Psoas muscle (tissue), 8 donors: ENCODE data around the gene MAP1LC3B. TPM values are rescaled to one million over a fixed set of nuclear protein-coding genes. Genes with fewer than 3 reads are reported as not detected.

Source experiments
- ATAC-seq, 4 donors: fragments of 200-7000 bp; cut with Tn5 transposase; one replicate each; pipeline ENCODE4 v1.9.1; 2020; ENCODE audit warnings: moderate library complexity in 3 of 4, mild to moderate bottlenecking in 2 of 4
- DNase-seq, 2 donors: peaks; one replicate each; pipeline ENCODE4 v3.0.0-alpha.2; 2020
- H3K27ac ChIP-seq: fragments of 200-600 bp; one replicate; pipeline ENCODE4 v1.8.0; 2022
- H3K27me3 ChIP-seq, 3 donors: fragments of 200-600 bp in 1 of 3; one replicate each; pipeline versions ENCODE4 v1.6.1 to v1.8.0; 2013 to 2022; ENCODE audit warnings: low read length in 2 of 3, mild to moderate bottlenecking in 2 of 3, moderate library complexity in 1 of 3; ENCODE audit not compliant: insufficient read depth in 3 of 3
- H3K36me3 ChIP-seq, 2 donors: fragments of 200-600 bp in 1 of 2; one replicate each; pipeline versions ENCODE4 v1.6.1 to v1.8.0; 2013 to 2022; ENCODE audit warnings: low read depth in 1 of 2, mild to moderate bottlenecking in 1 of 2, moderate library complexity in 1 of 2; ENCODE audit not compliant: insufficient read depth in 1 of 2
- H3K4me1 ChIP-seq: fragments of 200-600 bp; one replicate; pipeline ENCODE4 v1.8.0; 2022
- H3K4me3 ChIP-seq: fragments of 200-600 bp; one replicate; pipeline ENCODE4 v1.8.0; 2022; ENCODE audit warnings: mild to moderate bottlenecking
- H3K9me3 ChIP-seq: fragments of 200-600 bp; one replicate; pipeline ENCODE4 v1.8.0; 2022
- CTCF ChIP-seq: fragments of 200-600 bp; IDR thresholded peaks from one replicate; pipeline ENCODE4 v1.8.0; 2022; ENCODE audit warnings: antibody characterized with exemption
- WGBS, 3 donors: extraction: QIAGEN DNeasy Blood & Tissue Kit; methylation state at CpG; one replicate each; pipeline versions ENCODE4 v1.1.6 to v1.1.7; 2013; 5-methylcytosine and 5-hydroxymethylcytosine counted together
- intact Hi-C, 2 donors: fragments of 100-400 bp; cut with DNase I; formaldehyde crosslinking; loops; one replicate each; pipeline versions ENCODE4 v1.11.0 to v1.14.2; 2022
- polyA plus RNA-seq, 3 donors: library from polyadenylated mRNA; stranded (reverse); fragments of 200-250 nt; gene quantifications; one replicate each; pipeline ENCODE4 v1.2.3, GENCODE V29; 2013
- total RNA-seq, 4 donors: library from RNA; stranded (reverse); fragmentation: NEBNext Ultra II Directional in 2 of 4; extraction: Animal tissue kit (Norgen Biotek cat#: 25700) in 2 of 4; gene quantifications; one replicate each; pipeline versions ENCODE4 v1.2.1 to v1.2.4, GENCODE V29; 2021 to 2023
- donor health status: healthy with polysubstance abuse.
- donor health status: DM: no; HTN: no; CAD: no; lungs with moderate emphysema.
- donor health status: Bipolar disorder and iron deficiency.
- donor health status: healthy.
- donor health status: DM: yes; HTN: yes; CAD: no.
- donor health status: DM: no; HTN: no; CAD: no.
- donor health status: DM: no; HTN: no; CAD: no.
- donor health status: DM: yes; HTN: yes; CAD: no.

Gene MAP1LC3B
- total and polyA plus RNA-seq, 7 donors: 114 to 189 (median 158) TPM

DNA sequence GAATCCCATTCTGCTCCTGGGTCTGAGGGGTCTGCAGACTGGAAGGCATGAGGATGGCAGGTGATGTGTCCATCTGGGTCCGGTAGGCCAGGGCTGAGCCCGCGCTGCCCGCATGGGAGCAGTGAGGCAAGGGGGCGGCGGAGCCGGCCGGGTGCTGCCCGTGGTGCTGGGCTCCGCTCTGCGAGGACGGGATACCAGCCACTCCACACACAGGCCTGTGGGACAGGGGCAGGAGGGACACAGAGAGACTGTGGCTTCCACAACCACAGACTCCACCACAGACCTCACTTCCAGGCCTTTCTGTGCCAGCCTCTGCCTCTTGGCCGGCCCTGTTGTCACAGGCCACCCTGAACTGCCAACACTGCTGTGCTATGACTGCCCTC lies 25.4 kb downstream of the MAP1LC3B start:
- Histone ChIP-seq H3K4me3 (no peak overlapping the region), H3K27me3 (no peaks in the 10 kb centered on the region), H3K4me1 (no peaks in the 10 kb centered on the region), H3K9me3 (no peaks in the 10 kb centered on the region), H3K27ac (no peak overlapping the region), H3K36me3 (peaks cover 2 to 96% of the 10 kb centered on the region in 2 donors)
- no peak for TF ChIP-seq CTCF
- no peak for DNase-seq
- WGBS, 3 donors: 90 to 94% (median 93%) methylated on average over 13 of the region's 13 CpGs
- peak in 1 of 4 donors; percentile 40 for ATAC-seq
- intact Hi-C loops: loop anchor here in 1 of 2 donors (2.0 to 5.0 kb wide), 3 partner anchors 125 to 219 kb away; no protein-coding TSS in a partner anchor

DNA sequence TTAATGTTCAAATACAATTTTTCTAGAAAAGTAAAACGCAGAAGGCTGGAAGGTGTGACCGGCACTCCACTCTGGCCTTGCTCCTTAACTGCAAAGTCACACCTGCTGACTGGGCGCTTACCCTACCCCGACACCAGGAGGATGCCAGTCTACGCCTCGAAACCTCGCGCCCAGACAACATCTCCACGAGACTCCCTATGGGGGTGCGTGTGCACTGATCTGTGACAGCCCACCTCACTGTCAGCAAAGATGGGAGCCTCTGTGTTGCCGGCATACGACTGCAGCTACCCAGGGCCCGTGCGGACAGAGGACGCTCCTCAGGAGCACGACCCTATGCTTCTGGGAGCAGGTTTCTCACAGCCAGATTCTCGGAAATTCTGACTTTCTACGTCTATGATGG lies 26.1 kb downstream of the MAP1LC3B start:
- Histone ChIP-seq H3K27me3 (no peaks in the 10 kb centered on the region), H3K4me1 (no peaks in the 10 kb centered on the region), H3K9me3 (no peaks in the 10 kb centered on the region), H3K36me3 (peaks cover 2 to 96% of the 10 kb centered on the region in 2 donors), H3K27ac (no peak overlapping the region), H3K4me3 (no peak overlapping the region)
- DNase-seq (no peak), ATAC-seq (peak in 1 of 4 donors; percentile 20)
- TF ChIP-seq CTCF: no peak
- intact Hi-C loops: loop anchor here in 1 of 2 donors (5.0 kb wide), 2 partner anchors 124 to 154 kb away; no protein-coding TSS in a partner anchor
- 94% methylated on average over 18 of the region's 18 CpGs for WGBS, 3 donors

GRCh38 chr16:87418644-87419043 lies 26.5 kb downstream of the MAP1LC3B start:
- H3K4me1 ChIP-seq: no peaks in the 10 kb centered on the region
- H3K4me3 ChIP-seq: no peak overlapping the region
- 81 to 89% (median 85%) methylated on average over 6 of the region's 6 CpGs for WGBS, 3 donors
- intact Hi-C loops: loop anchor here in 1 of 2 donors (5.0 kb wide), 2 partner anchors 124 to 154 kb away; no protein-coding TSS in a partner anchor
- peaks cover 2 to 99% of the 10 kb centered on the region in 2 donors for H3K36me3 ChIP-seq
- no peaks in the 10 kb centered on the region for H3K27me3 ChIP-seq
- no peak for DNase-seq
- H3K9me3 ChIP-seq: no peaks in the 10 kb centered on the region
- no peak overlapping the region for H3K27ac ChIP-seq
- TF ChIP-seq CTCF: no peak
- ATAC-seq: no peak

DNA sequence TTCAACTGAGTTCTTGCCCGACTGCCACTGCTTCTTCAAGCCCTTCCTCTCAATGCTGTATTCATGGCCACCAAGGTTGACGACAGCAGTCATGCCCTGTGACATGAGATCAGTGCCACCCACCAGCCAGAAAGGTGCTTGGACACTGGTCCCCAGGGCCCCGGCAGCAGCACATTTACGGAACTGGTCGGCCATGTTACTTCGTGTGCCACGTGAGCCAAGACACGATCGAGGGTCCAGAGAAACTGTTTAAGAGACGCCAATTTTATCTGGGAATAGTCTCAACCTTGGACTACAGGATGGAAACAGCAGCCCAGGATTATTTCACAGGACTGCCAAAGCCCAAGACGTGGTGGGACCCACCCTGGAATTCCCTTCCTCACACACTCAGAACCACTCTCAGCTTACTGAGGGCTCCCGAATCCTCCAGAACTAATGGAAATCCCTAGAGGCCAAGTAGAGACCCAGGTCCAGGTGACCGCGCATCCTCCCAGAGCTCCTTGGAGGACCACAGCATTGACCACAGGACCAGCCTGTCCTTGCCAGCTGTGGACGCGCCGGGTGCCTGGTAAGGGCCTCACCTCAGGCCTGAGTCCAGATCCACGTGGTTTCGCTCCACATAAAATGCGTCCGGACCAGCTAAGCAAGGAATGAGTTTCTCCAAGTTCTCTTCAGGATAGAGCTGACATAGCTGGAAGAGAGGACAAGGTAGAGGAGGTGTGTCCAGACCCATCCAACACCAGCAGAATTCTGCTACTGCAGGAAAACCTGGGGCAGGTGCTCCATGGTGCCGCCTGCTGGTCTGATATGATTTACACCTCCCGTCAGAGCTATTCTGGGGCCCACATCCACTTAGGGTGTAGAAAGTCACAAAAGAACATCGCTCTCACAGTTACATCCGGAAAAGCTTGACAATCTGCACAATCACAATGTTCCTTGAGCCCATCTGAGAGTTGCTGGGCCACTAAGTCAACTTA lies 28.2 kb downstream of the MAP1LC3B start:
- H3K9me3 ChIP-seq: no peaks in the 10 kb centered on the region
- TF ChIP-seq CTCF: no peak
- no peaks in the 10 kb centered on the region for H3K4me1 ChIP-seq
- H3K36me3 ChIP-seq: peaks cover 2 to 88% of the 10 kb centered on the region in 2 donors
- H3K4me3 ChIP-seq: no peak overlapping the region
- no peak for ATAC-seq
- no peak overlapping the region for H3K27ac ChIP-seq
- DNase-seq: no peak
- intact Hi-C loops: loop anchor here in 1 of 2 donors (5.0 kb wide), 2 partner anchors 152 to 217 kb away; no protein-coding TSS in a partner anchor
- WGBS, 3 donors: 92 to 94% (median 92%) methylated on average over 25 of the region's 25 CpGs
- H3K27me3 ChIP-seq: no peaks in the 10 kb centered on the region
